Chondrocyte (in vitro differentiated cells): Measurements from ENCODE around the gene RPL37A. TPM values are rescaled to one million over a fixed set of nuclear protein-coding genes. Genes with fewer than 3 reads are reported as not detected.

Experiments used
- DNase-seq: peaks from one replicate; pipeline ENCODE4 v3.0.0; 2021; ENCODE audit warnings: mixed read lengths, low spot score
- H3K27ac Mint-ChIP-seq: one replicate; pipeline ENCODE4 v1.8.0; 2021; ENCODE audit warnings: mild to moderate bottlenecking, moderate library complexity, mixed read lengths; ENCODE audit not compliant: unreplicated experiment
- H3K27me3 Mint-ChIP-seq: 2 replicates; pipeline ENCODE4 v1.8.0; 2021; ENCODE audit warnings: low read depth, mixed read lengths
- H3K36me3 Mint-ChIP-seq: 2 replicates; pipeline ENCODE4 v1.8.0; 2021; ENCODE audit warnings: low read depth, mixed read lengths
- H3K4me1 Mint-ChIP-seq: 2 replicates; pipeline ENCODE4 v1.8.0; 2021; ENCODE audit warnings: low read depth, mild to moderate bottlenecking, mixed read lengths
- H3K4me3 Mint-ChIP-seq: one replicate; pipeline ENCODE4 v1.8.0; 2021; ENCODE audit warnings: mild to moderate bottlenecking, moderate library complexity, mixed read lengths; ENCODE audit not compliant: unreplicated experiment
- H3K9me3 Mint-ChIP-seq: 2 replicates; pipeline ENCODE4 v1.8.0; 2021; ENCODE audit warnings: low read depth, mixed read lengths
- CTCF ChIP-seq: fragments of 200-600 bp; sonication (generic); IDR thresholded peaks from 2 replicates; pipeline ENCODE4 v1.5.0; 2021; ENCODE audit warnings: antibody characterized with exemption, mild to moderate bottlenecking, moderate library complexity
- total RNA-seq: library from RNA; stranded (reverse); gene quantifications from 3 replicates; pipeline ENCODE4 v1.2.1, GENCODE V29; 2021

The RPL37A gene
- total RNA-seq, 1 donor from 2014 or later = 2,049 TPM

GRCh38 chr2:216534809-216535208 lies 36.2 kb downstream of the RPL37A start:
- Mint-ChIP-seq H3K4me3 (no peak overlapping the region), H3K4me1 (peaks cover 58% of the 10 kb centered on the region), H3K9me3 (no peaks in the 10 kb centered on the region), H3K36me3 (no peaks in the 10 kb centered on the region), H3K27ac (peak overlapping the region; percentile 94), H3K27me3 (no peaks in the 10 kb centered on the region)
- no peak for TF ChIP-seq CTCF
- DNase-seq = no peak

- Mint-ChIP-seq H3K27me3 (no peaks in the 10 kb centered on the region), H3K9me3 (no peaks in the 10 kb centered on the region), H3K36me3 (no peaks in the 10 kb centered on the region), H3K4me3 (peak overlapping the region; percentile 40), H3K27ac (peak overlapping the region; percentile 94), H3K4me1 (peaks cover 66% of the 10 kb centered on the region)
- no peak for TF ChIP-seq CTCF
- DNase-seq = no peak
Measured at GRCh38 chr2:216535454-216535995, 36.9 kb downstream of the RPL37A start.

- Mint-ChIP-seq H3K27me3 (no peaks in the 10 kb centered on the region), H3K36me3 (no peaks in the 10 kb centered on the region), H3K27ac (peak overlapping the region; percentile 94), H3K4me3 (peak overlapping the region; percentile 14), H3K4me1 (peaks cover 74% of the 10 kb centered on the region), H3K9me3 (no peaks in the 10 kb centered on the region)
- DNase-seq = no peak
- no peak for TF ChIP-seq CTCF
Measured at GRCh38 chr2:216536734-216537210, 38.1 kb downstream of the RPL37A start.

GRCh38 chr2:216537366-216537765 lies 38.7 kb downstream of the RPL37A start:
- no peak for DNase-seq
- peak overlapping the region; percentile 94 for H3K27ac Mint-ChIP-seq
- no peaks in the 10 kb centered on the region for H3K36me3 Mint-ChIP-seq
- no peaks in the 10 kb centered on the region for H3K27me3 Mint-ChIP-seq
- H3K4me3 Mint-ChIP-seq = no peak overlapping the region
- peaks cover 70% of the 10 kb centered on the region for H3K4me1 Mint-ChIP-seq
- no peak for TF ChIP-seq CTCF
- H3K9me3 Mint-ChIP-seq = no peaks in the 10 kb centered on the region

GRCh38 chr2:216538538-216538937 lies 39.9 kb downstream of the RPL37A start:
- Mint-ChIP-seq H3K27ac (no peak overlapping the region), H3K27me3 (no peaks in the 10 kb centered on the region), H3K9me3 (no peaks in the 10 kb centered on the region), H3K36me3 (no peaks in the 10 kb centered on the region), H3K4me1 (peaks cover 60% of the 10 kb centered on the region), H3K4me3 (no peak overlapping the region)
- no peak for DNase-seq
- no peak for TF ChIP-seq CTCF
